H1 (cell line): Measurements from ENCODE around the gene AK5. TPM values are rescaled to one million over a fixed set of nuclear protein-coding genes. Genes with fewer than 3 reads are reported as not detected.

ENCODE experiments used
- ASH2L ChIP-seq: fragments of 200-600, 300-600 bp; sonication (generic); IDR thresholded peaks from one replicate; pipeline ENCODE4 v1.7.1; 2017; ENCODE audit warnings: low read length
- BACH1 ChIP-seq: IDR thresholded peaks from 2 replicates; pipeline ENCODE4 v1.6.1; 2012; ENCODE audit warnings: low read length, improper control_type of control experiment
- CBX8 ChIP-seq: fragments of 300-800, 300-1000 bp; sonication (generic); IDR thresholded peaks from 2 replicates; pipeline ENCODE4 v1.7.1; 2016; ENCODE audit warnings: low read depth, low read length, borderline replicate concordance
- CEBPB ChIP-seq: IDR thresholded peaks from 2 replicates; pipeline ENCODE4 v1.6.1; 2012; ENCODE audit warnings: low read depth, low read length
- CHD2 ChIP-seq: IDR thresholded peaks from 2 replicates; pipeline ENCODE4 v1.6.1; 2012; ENCODE audit warnings: low read length, improper control_type of control experiment
- CREB1 ChIP-seq: IDR thresholded peaks from 2 replicates; pipeline ENCODE4 v1.6.1; 2012; ENCODE audit warnings: inconsistent platforms
- CTCF ChIP-seq, 3 experiments: IDR thresholded peaks; 1 replicate in 2 of 3; 2 replicates in 1 of 3; pipeline versions ENCODE4 v1.5.1 to v1.6.1; 2011; ENCODE audit warnings: low read length in 3 of 3, mild to moderate bottlenecking in 3 of 3, inconsistent platforms in 2 of 3, low read depth in 1 of 3, moderate library complexity in 1 of 3; ENCODE audit not compliant: insufficient read depth in 1 of 3; ENCODE audit errors: control extremely low read depth in 1 of 3
- EGR1 ChIP-seq: IDR thresholded peaks from 2 replicates; pipeline ENCODE4 v1.6.1; 2011; ENCODE audit warnings: low read depth, low read length, borderline replicate concordance
- EZH2 ChIP-seq: fragments of 200-600 bp; sonication (generic); IDR thresholded peaks from 2 replicates; pipeline ENCODE4 v1.7.1; 2012; ENCODE audit warnings: low read depth, mild to moderate bottlenecking, moderate library complexity, low read length, inconsistent platforms; ENCODE audit not compliant: severe bottlenecking
- GTF2F1 ChIP-seq: IDR thresholded peaks from 2 replicates; pipeline ENCODE4 v1.6.1; 2012; ENCODE audit warnings: low read depth, low read length, improper control_type of control experiment, borderline replicate concordance
- HDAC2 ChIP-seq, 2 experiments: fragments of 300-600 bp in 1 of 2; sonication (generic) in 1 of 2; IDR thresholded peaks; 2 replicates each; pipeline ENCODE4 v1.6.1; 2011 to 2012; ENCODE audit warnings: low read depth in 2 of 2, low read length in 2 of 2, mild to moderate bottlenecking in 2 of 2, moderate library complexity in 2 of 2, borderline replicate concordance in 1 of 2, inconsistent platforms in 1 of 2
- KDM1A ChIP-seq: fragments of 200-600, 300-600 bp; sonication (generic); IDR thresholded peaks from 2 replicates; pipeline ENCODE4 v1.7.1; 2016; ENCODE audit warnings: mild to moderate bottlenecking, low read length, borderline replicate concordance
- MAFK ChIP-seq: IDR thresholded peaks from 2 replicates; pipeline ENCODE4 v1.6.1; 2012; ENCODE audit warnings: low read depth, mild to moderate bottlenecking, improper control_type of control experiment, low read length
- POLR2A ChIP-seq, 2 experiments: IDR thresholded peaks; 1 replicate in 1 of 2; 2 replicates in 1 of 2; pipeline ENCODE4 v1.6.1; 2011; ENCODE audit warnings: low read depth in 2 of 2, low read length in 2 of 2, mild to moderate bottlenecking in 2 of 2; ENCODE audit errors: control extremely low read depth in 1 of 2
- RBBP5 ChIP-seq: IDR thresholded peaks from 2 replicates; pipeline ENCODE4 v1.7.1; 2012; ENCODE audit warnings: low read depth, mild to moderate bottlenecking, inconsistent platforms, low read length, moderate library complexity, borderline replicate concordance
- RNF2 ChIP-seq: fragments of 200-900, 300-1000 bp; sonication (generic); IDR thresholded peaks from 2 replicates; pipeline ENCODE4 v1.7.1; 2016; ENCODE audit warnings: borderline replicate concordance, low read depth, mild to moderate bottlenecking, antibody characterized with exemption, low read length; ENCODE audit not compliant: poor library complexity, severe bottlenecking; ENCODE audit errors: missing control alignments
- SIN3A ChIP-seq, 2 experiments: IDR thresholded peaks in 1 of 2; conservative IDR thresholded peaks in 1 of 2; 2 replicates each; pipeline ENCODE4 v1.6.1; 2011 to 2012; ENCODE audit warnings: low read length in 2 of 2, improper control_type of control experiment in 1 of 2, low read depth in 1 of 2, mild to moderate bottlenecking in 1 of 2
- SP1 ChIP-seq: IDR thresholded peaks from 2 replicates; pipeline ENCODE4 v1.6.1; 2011; ENCODE audit warnings: low read depth, low read length
- TAF1 ChIP-seq: IDR thresholded peaks from 2 replicates; pipeline ENCODE4 v1.6.1; 2011; ENCODE audit warnings: mild to moderate bottlenecking, low read depth, low read length
- TBP ChIP-seq: IDR thresholded peaks from 2 replicates; pipeline ENCODE4 v1.6.1; 2011; ENCODE audit warnings: low read depth, low read length, improper control_type of control experiment
- TCF12 ChIP-seq: IDR thresholded peaks from 2 replicates; pipeline ENCODE4 v1.6.1; 2011; ENCODE audit warnings: low read depth, mild to moderate bottlenecking, low read length
- YY1 ChIP-seq: IDR thresholded peaks from 2 replicates; pipeline ENCODE4 v1.6.1; 2011; ENCODE audit warnings: low read depth, mild to moderate bottlenecking, low read length
- polyA plus RNA-seq, 7 experiments: library from polyadenylated mRNA; depleted of rRNA in 3 of 7; stranded (reverse) in 5 of 7; unstranded in 2 of 7; fragments of >200 nt in 5 of 7; fragments of 200-250 nt in 2 of 7; gene quantifications; 1 replicate in 5 of 7; 2 replicates in 1 of 7; 4 replicates in 1 of 7; pipeline versions ENCODE4 v1.2.1 to v1.2.3, GENCODE V29; 2011 to 2013; ENCODE audit warnings: missing spikeins in 2 of 7, mixed read lengths in 2 of 7
- total RNA-seq: library from RNA; stranded (reverse); fragmentation: NEBNext Ultra II Directional; extraction: Animal tissue kit (Norgen Biotek cat#: 25700); gene quantifications from 2 replicates; pipeline ENCODE4 v1.2.1, GENCODE V29; 2021

The AK5 gene
- total and polyA plus RNA-seq, 2 of the 8 experiments (the other 6 are each of a cell fraction or from before 2014, with no cell fraction given): 2.0 to 7.1 TPM

GRCh38 chr1:77282866-77283539 lies 1.2 kb downstream of the AK5 start (continued):
- no peak for TF ChIP-seq EGR1
- TF ChIP-seq TAF1: 0 out of 2 replicates have a peak, but pooled peaks have one; percentile 15
- peak; percentile 53; the same call in 1 of the 2 replicates for TF ChIP-seq SP1
- no peak for TF ChIP-seq RNF2
- TF ChIP-seq KDM1A: peak; percentile 53; the same call in 1 of the 2 replicates
- TF ChIP-seq CBX8: no peak
- peak in 1 of 2 experiments; percentile 69; a peak in 1 of 4 replicates for TF ChIP-seq SIN3A (conservative IDR thresholded peaks at IDR 0.05 in 1 of 2, IDR thresholded peaks at IDR 0.05 in 1 of 2; ENCODE audit: low read depth in 1 of 2, low read length in 2 of 2)
- TF ChIP-seq BACH1: no peak
- no peak for TF ChIP-seq CTCF (IDR thresholded peaks at IDR 0.05; ENCODE audit: control extremely low read depth in 1 of 3, insufficient read depth in 1 of 3, low read depth in 1 of 3, low read length in 3 of 3)
- TF ChIP-seq EZH2: no peak
- peak; percentile 90; the same call in 1 of the 2 replicates for TF ChIP-seq RBBP5
- TF ChIP-seq HDAC2 (IDR thresholded peaks at IDR 0.05; ENCODE audit: borderline replicate concordance in 1 of 2, low read depth in 2 of 2, low read length in 2 of 2): no peak; a peak in 1 of 4 replicates
- TF ChIP-seq POLR2A (IDR thresholded peaks at IDR 0.05; ENCODE audit: control extremely low read depth in 1 of 2, low read depth in 2 of 2, low read length in 2 of 2): no peak
- TF ChIP-seq CEBPB: no peak
- no peak for TF ChIP-seq CREB1
- TF ChIP-seq CHD2: no peak; the same call in 1 of the 2 replicates
- no peak for TF ChIP-seq MAFK
- TF ChIP-seq GTF2F1: no peak
- no peak for TF ChIP-seq TBP
- 0 out of 2 replicates have a peak, but pooled peaks have one; percentile 14 for TF ChIP-seq YY1
- peak; percentile 72 for TF ChIP-seq ASH2L
- TF ChIP-seq TCF12: no peak
